Activated CD4-positive, alpha-beta memory T cell treated with anti-CD3 and anti-CD28 coated beads, Interleukin-2, amount 10 ng/mL, durations not matched to agents 7 days and 5 days (primary cell): Measurements from ENCODE around the gene ZMYM3. TPM values are rescaled to one million over a fixed set of nuclear protein-coding genes. Genes with fewer than 3 reads are reported as not detected.
A peak's percentile ranks its signal among the peaks of the same experiment; 100 is the strongest.
"Not testable (repeated sequence)": the region's sequence is repeated elsewhere in the genome, so short reads cannot be mapped to it uniquely, and the experiment has no call there.

ENCODE experiments used
- CTCF ChIA-PET: fragments of 350-600 bp; sonication (Branson Sonifier 250); formaldehyde crosslinking; loops from one replicate; lab custom pipeline; 2021; ENCODE audit warnings: antibody characterized with exemption, inconsistent platforms; lab: Charles Lee
- POLR2A ChIA-PET: fragments of 350-600 bp; sonication (Branson Sonifier 250); formaldehyde crosslinking; loops from one replicate; lab custom pipeline; 2021; ENCODE audit warnings: antibody characterized with exemption; lab: Charles Lee
- DNase-seq: peaks from one replicate; pipeline ENCODE4 v3.0.0-alpha.2; 2020
- H3K27ac Mint-ChIP-seq: one replicate; pipeline ENCODE4 v1.8.0; 2021; ENCODE audit warnings: mild to moderate bottlenecking, mixed read lengths
- H3K27me3 Mint-ChIP-seq: one replicate; pipeline ENCODE4 v1.8.0; 2021; ENCODE audit warnings: mixed read lengths
- H3K36me3 Mint-ChIP-seq: one replicate; pipeline ENCODE4 v1.8.0; 2021; ENCODE audit warnings: low read depth, mixed read lengths
- H3K4me1 Mint-ChIP-seq: one replicate; pipeline ENCODE4 v1.8.0; 2021; ENCODE audit warnings: mixed read lengths
- H3K4me3 Mint-ChIP-seq: one replicate; pipeline ENCODE4 v1.8.0; 2021; ENCODE audit warnings: mild to moderate bottlenecking, mixed read lengths
- H3K9me3 Mint-ChIP-seq: one replicate; pipeline ENCODE4 v1.8.0; 2021; ENCODE audit warnings: mixed read lengths
- total RNA-seq, 2 experiments: library from RNA; stranded (reverse); gene quantifications; one replicate each; pipeline ENCODE4 v1.2.3, GENCODE V29; 2021

Gene ZMYM3
- total RNA-seq, 2 experiments from 2014 or later: 21.5 to 22.2 TPM

DNA sequence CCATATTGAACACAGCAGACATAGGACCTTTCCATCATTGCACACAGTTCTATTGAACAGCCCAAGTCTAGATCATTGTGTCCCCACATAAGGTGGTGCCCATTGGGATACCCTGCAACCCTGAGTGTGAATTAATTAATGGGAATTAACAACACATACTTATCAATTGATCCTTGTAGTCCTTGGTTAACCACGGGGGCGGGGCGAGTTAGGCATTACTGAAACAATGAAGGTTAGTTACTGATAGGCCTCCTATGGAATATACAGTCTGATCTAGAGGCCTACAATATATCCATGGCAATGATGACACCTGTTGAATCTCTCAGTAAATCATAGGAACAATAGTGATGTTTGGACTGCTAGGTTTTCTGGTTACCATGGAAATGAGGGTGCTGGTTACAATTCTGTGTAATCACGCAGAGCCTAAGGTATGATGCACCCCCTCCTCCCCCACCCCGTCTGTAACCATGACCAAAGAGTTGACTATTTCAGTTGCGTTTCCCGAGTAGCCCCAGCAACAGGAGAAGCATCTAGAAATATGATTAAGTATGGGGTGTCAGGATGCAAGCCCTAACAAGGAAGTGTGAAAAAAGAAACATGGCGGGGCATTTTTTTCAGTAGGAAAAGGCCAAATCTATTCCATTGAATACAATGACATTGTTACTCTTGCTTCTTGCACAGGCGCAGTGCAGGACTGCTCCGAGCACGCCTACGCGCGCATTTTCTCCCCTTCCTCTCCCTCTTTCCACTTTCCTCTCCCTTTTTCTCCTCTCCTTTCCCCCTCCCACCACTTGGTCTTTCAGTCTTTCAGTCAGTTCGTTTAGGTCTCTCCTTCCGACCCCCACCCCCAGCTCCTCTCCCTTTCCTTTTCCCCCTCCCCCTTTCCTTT lies 28.8 kb upstream of the ZMYM3 start:
- H3K4me1 Mint-ChIP-seq: peaks cover 15% of the 10 kb centered on the region

DNA sequence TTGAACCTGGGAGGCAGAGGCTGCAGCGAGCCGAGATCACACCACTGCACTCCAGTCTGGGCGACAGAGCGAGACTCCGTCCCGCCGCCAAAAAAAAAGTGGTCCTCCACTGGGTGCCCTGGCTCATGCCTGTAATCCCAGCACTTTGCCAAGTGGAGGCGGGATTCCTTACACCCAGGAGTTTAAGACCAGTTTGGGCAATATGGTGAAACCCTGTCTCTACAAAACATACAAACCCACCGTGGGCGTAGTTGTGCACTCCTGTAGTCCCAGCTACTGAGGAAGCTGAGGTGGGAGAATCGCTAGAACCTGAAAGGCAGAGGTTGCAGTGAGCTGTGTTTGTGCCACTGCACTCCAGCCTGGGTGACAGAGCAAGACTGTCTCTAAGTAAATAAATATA lies 27.4 kb upstream of the ZMYM3 start:
- H3K27me3 Mint-ChIP-seq, DNase-seq, H3K27ac Mint-ChIP-seq, POLR2A ChIA-PET, H3K4me3 Mint-ChIP-seq, H3K9me3 Mint-ChIP-seq, CTCF ChIA-PET: not testable (repeated sequence)
- Mint-ChIP-seq H3K36me3 (peaks cover 17% of the 10 kb centered on the region), H3K4me1 (peaks cover 12% of the 10 kb centered on the region)

More for the DNA sequence above, 28.8 kb upstream of the ZMYM3 start:
- POLR2A ChIA-PET: interaction anchor here (0.7 to 2.4 kb wide), 21 partner anchors 10 to 1149 kb away, joined by 3 to 45 read pairs (median 4); partner anchors contain the start of genes CXorf65, IGBP1, IL2RG and MED12
- Mint-ChIP-seq H3K27me3 (peaks cover 4% of the 10 kb centered on the region), H3K9me3 (no peaks in the 10 kb centered on the region), H3K27ac (peak overlapping the region; percentile 99), H3K4me3 (peak overlapping the region; percentile 97), H3K36me3 (peaks cover 17% of the 10 kb centered on the region)
- CTCF ChIA-PET: interaction anchor here (0.8 to 1.9 kb wide), 11 partner anchors 9 to 826 kb away, joined by 3 to 11 read pairs (median 4); partner anchors contain the start of genes SNX12, TAF1 and ZMYM3
- peak; percentile 44 for DNase-seq

DNA sequence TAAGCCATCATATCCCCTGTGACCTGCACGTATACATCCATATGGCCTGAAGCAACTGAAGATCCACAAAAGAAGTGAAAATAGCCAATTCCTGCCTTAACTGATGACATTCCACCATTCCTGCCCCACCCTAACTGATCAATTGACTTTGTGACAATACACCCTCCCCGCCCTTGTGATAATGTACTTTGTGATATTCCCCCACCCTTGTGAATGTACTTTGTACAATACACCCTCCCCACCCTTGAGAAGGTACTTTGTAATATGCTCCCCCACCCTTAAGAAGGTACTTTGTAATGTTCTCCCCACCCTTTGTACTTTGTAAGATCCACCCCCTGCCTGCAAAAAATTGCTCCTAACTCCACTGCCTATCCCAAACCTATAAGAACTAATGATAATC lies 18.4 kb upstream of the ZMYM3 start:
- H3K9me3 Mint-ChIP-seq, H3K36me3 Mint-ChIP-seq, POLR2A ChIA-PET, H3K4me1 Mint-ChIP-seq, H3K4me3 Mint-ChIP-seq, CTCF ChIA-PET, H3K27me3 Mint-ChIP-seq, H3K27ac Mint-ChIP-seq, DNase-seq: not testable (repeated sequence)

DNA sequence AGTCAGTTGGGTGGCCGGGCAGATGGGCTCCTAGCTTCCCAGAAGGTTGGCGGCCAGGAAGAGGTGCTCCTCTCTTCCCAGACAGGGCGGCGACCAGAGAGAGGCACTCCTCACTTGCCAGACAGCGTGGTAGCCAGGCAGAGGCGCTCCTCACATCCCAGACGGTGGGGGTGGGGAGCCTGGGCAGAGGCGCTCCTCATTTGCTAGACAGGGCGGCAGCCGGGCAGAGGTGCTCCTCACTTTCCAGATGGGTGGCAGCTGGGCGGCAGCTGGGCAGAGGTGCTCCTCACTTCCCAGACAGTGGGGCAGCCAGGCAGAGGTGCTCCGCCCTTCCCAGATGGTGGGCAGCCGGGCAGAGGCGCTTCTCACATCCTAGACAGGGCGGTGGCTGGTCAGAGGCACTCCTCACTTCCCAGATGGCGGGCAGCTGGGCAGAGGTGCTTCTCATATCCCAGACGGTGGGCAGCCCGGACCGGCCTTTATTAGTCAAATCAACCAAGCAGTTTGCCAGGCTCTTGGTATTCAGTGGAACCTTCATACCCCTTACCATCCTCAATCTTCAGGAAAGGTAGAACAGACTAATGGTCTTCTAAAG lies 16.0 kb upstream of the ZMYM3 start:
- Mint-ChIP-seq H3K4me3 (no peak overlapping the region), H3K9me3 (no peaks in the 10 kb centered on the region), H3K4me1 (no peaks in the 10 kb centered on the region), H3K27ac (no peak overlapping the region), H3K27me3 (no peaks in the 10 kb centered on the region), H3K36me3 (no peaks in the 10 kb centered on the region)
- DNase-seq: no peak
- CTCF ChIA-PET: no interaction called here
- POLR2A ChIA-PET: no interaction called here

DNA sequence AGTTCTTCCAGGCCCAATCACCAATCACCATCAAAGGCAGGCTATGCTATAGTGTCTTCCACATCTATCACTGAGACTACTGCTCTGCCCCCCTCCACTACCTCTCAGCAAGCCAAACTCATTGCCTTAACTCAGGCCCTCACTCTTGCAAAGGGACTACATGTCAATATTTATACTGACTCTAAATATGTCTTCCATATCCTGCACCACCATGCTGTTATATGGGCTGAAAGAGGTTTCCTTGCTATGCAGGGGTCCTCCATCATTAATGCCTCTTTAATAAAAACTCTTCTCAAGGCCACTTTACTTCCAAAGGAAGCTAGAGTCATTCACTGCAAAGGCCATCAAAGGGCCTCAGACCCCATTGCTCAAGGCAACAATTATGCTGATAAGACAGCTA lies 14.7 kb upstream of the ZMYM3 start:
- H3K4me3 Mint-ChIP-seq, H3K27ac Mint-ChIP-seq, DNase-seq, H3K27me3 Mint-ChIP-seq, H3K9me3 Mint-ChIP-seq, POLR2A ChIA-PET, H3K4me1 Mint-ChIP-seq, H3K36me3 Mint-ChIP-seq, CTCF ChIA-PET: not testable (repeated sequence)

DNA sequence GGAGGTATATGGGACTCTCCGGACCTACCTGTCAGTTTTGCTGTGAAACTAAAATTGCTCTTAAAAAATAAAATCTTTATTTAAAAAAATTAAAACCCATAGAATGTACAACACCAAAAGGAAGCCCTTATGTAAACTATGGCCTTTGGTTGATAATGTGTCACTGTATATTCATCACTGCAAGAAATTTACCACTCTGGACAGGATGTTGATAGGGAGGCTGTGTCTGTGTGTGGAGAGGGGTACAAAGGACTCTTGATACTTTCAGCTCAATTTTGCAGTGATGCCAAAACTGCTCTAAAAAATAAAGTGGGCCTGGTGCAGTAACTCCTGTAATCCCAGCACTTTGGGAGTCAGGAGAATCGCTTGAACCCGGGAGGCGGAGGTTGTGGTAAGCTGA lies 2.9 kb upstream of the ZMYM3 start:
- POLR2A ChIA-PET: interaction anchor here (3.7 kb wide), 1 partner anchor 109 kb away, joined by 28 read pairs; the partner anchor contains the start of gene TAF1
- Mint-ChIP-seq H3K27ac (no peak overlapping the region), H3K4me1 (peaks cover 22% of the 10 kb centered on the region), H3K36me3 (no peaks in the 10 kb centered on the region), H3K27me3 (no peaks in the 10 kb centered on the region), H3K4me3 (no peak overlapping the region), H3K9me3 (no peaks in the 10 kb centered on the region)
- no peak for DNase-seq
- CTCF ChIA-PET: no interaction called here

DNA sequence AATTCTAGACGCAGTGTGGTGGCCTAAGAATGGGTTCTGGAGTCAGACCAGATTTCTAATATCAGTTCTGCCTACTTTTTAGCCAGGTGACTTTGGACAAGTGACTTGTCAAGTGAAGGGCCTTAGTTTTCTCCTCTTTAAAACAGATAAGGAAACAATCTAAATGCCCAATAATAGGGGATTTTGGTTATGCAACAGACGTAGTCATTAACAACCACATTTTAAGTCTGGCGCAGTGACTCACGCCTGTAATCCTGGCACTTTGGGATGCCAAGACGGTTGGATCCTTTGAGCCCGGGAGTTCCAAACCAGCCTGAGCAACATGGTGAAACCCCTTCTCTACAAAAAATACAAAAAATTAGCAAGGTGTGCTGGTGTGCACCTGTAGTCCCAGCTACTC lies 2.1 kb upstream of the ZMYM3 start:
- Mint-ChIP-seq H3K9me3 (no peaks in the 10 kb centered on the region), H3K27me3 (no peaks in the 10 kb centered on the region), H3K4me1 (peaks cover 30% of the 10 kb centered on the region), H3K27ac (no peak overlapping the region), H3K36me3 (peaks cover under 1% of the 10 kb centered on the region), H3K4me3 (peak overlapping the region; percentile 89)
- no peak for DNase-seq
- CTCF ChIA-PET: interaction anchor here (1.4 kb wide), 1 partner anchor 74 kb away, joined by 3 read pairs; no protein-coding TSS in a partner anchor
- POLR2A ChIA-PET: interaction anchor here (3.1 to 3.7 kb wide), 2 partner anchors 28 to 110 kb away, joined by 21 to 28 read pairs; partner anchors contain the start of genes NONO and TAF1

DNA sequence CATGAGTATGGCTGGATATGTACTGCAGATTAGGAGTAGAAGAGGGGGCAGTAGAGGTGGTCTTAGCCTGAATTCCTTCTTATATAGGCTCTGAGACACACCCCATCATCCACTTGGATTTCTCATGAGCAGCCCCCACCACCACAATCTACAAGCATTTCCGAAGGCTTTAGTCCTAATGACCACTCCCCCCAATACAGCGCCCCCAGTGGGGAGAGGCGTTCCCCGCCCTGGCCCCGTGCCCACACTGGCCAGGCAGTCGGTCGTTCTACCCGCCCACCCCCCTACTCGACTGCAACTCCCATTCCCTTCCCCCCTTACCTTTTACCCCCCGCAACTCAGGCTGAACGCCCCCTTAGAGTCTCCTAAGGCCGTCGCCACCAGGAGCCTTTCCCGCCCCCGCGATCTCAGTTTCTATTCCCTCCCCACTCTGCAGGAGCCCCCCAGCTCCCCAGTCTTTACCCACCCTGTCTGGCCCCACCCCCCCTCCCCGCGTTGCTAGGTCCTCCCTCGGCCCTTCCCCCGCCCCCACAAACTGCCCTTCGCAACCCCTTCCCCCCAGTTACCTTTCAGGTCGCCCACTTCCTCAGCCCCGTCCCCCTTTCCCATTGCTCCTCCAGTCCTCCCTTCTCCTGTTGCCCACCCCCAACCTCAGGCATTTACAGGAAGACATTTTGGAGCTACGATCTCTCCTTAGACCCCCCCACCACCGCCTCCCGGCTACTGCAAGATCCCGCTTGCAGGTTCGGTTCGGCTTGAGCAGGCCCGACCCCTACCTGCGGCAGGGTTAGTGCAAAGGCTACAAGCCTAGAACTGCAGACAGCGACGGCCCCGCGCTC lies 468 bp downstream of the ZMYM3 start:
- peak; percentile 44 for DNase-seq
- Mint-ChIP-seq H3K27me3 (no peaks in the 10 kb centered on the region), H3K27ac (peak overlapping the region; percentile 75), H3K4me3 (peak overlapping the region; percentile 89), H3K36me3 (peaks cover 13% of the 10 kb centered on the region), H3K9me3 (no peaks in the 10 kb centered on the region), H3K4me1 (peaks cover 33% of the 10 kb centered on the region)
- ChIA-PET POLR2A (interaction anchor here (1.0 to 3.7 kb wide), 7 partner anchors 30 to 281 kb away, joined by 3 to 28 read pairs (median 4); partner anchors contain the start of genes NONO, OGT, SNX12 and TAF1), CTCF (interaction anchor here (1.1 to 1.2 kb wide), 2 partner anchors 30 to 112 kb away, joined by 4 to 5 read pairs; partner anchors contain the start of genes NONO and TAF1)

DNA sequence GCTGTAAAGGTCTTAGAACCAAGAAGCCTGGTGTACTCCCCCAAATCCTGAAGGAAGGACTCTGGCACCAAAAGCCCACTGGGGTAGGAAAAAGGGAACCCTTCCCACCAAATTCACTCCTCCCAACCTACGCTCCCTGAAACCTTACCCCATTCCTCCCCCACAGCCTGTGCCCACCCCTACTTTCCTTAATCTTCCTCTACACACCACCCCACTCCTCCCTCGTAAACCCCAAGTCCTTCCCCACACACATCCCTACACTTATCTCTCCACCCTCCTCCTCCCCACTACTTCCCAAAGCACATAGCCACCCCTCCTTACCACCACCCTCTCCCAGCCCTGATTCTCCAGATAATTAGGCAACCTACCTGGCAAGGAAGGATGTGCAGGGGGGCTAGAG lies 1.7 kb downstream of the ZMYM3 start:
- H3K9me3 Mint-ChIP-seq: no peaks in the 10 kb centered on the region
- no peaks in the 10 kb centered on the region for H3K27me3 Mint-ChIP-seq
- peaks cover 13% of the 10 kb centered on the region for H3K36me3 Mint-ChIP-seq
- no peak for DNase-seq
- CTCF ChIA-PET: no interaction called here
- peak overlapping the region; percentile 21 for H3K4me3 Mint-ChIP-seq
- H3K4me1 Mint-ChIP-seq: peaks cover 33% of the 10 kb centered on the region
- POLR2A ChIA-PET: interaction anchor here (1.4 kb wide), 1 partner anchor 31 kb away, joined by 4 read pairs; the partner anchor contains the start of gene NONO
- H3K27ac Mint-ChIP-seq: no peak overlapping the region

DNA sequence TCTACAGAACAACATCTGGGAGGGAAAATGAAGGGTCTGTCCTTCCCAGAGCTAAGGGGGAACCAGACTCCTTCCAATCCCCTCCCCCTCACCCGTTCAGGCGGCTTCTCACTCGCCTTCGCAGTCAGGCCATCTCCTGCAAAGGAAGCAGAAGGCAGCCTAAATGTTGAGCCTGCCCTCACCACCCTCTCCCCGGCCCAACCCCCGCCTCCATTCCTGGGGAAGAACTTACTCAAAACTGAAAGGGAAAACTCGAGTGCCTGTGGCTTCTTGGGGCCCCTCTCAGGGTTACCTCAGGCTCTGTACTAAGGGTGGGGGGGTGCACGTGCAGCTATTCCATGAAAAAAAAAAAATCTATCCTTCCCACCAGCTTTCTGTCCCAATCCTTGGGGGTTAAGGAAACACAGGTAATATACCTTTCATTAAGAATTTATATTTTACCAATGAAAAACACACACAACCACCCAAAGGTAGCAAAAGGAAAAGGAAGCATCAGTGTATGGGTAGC lies 2.4 kb downstream of the ZMYM3 start:
- Mint-ChIP-seq H3K4me3 (peak overlapping the region; percentile 21), H3K4me1 (peaks cover 33% of the 10 kb centered on the region), H3K27ac (peak overlapping the region; percentile 16), H3K36me3 (peaks cover 19% of the 10 kb centered on the region), H3K27me3 (no peaks in the 10 kb centered on the region), H3K9me3 (no peaks in the 10 kb centered on the region)
- ChIA-PET POLR2A (interaction anchor here (1.1 to 1.4 kb wide), 2 partner anchors 32 kb away, joined by 3 to 4 read pairs; partner anchors contain the start of gene NONO), CTCF (no interaction called here)
- DNase-seq: peak; percentile 16

DNA sequence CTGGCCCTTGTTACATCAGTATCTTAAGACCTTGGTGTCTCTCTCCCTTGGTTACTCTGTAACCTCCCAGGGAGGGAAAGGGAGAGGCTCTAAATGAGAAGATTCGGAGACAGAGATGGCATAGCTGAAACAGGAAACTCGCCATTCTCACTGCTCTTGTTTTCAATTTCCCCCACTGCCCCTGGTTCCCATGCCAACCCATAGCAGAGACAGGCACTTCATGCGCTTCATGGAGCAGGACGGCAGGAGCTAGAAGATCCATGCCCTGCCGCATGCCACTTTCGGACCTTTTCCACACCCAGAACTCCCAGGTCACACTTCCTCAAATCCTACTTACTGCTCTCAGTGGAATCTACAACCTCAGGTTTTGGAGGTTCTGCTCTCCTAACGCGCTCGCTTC lies 3.1 kb downstream of the ZMYM3 start:
- Mint-ChIP-seq H3K9me3 (no peaks in the 10 kb centered on the region), H3K4me3 (no peak overlapping the region), H3K36me3 (peaks cover 20% of the 10 kb centered on the region), H3K27ac (no peak overlapping the region), H3K27me3 (no peaks in the 10 kb centered on the region), H3K4me1 (peaks cover 32% of the 10 kb centered on the region)
- DNase-seq: no peak
- ChIA-PET POLR2A (interaction anchor here (1.1 kb wide), 1 partner anchor 33 kb away, joined by 3 read pairs; the partner anchor contains the start of gene NONO), CTCF (no interaction called here)

DNA sequence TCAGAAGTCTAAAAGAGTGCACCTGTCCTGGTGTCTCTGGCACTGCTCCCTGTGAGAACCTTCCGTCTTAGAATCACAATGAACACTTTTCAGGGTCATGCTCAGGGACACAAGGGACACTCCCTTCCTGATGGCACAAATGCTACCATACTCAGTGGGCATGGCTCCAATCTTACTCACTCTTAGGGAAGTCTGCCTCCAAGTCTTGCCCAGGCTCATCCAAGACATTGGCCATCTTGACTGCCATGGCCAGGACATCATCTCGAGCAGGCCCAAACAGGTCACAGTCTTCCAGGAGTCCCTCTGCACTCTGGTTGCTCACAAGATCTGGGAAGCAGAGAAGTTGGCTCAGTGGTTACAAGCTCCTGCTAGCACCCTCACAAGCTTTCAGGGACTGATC lies 8.8 kb downstream of the ZMYM3 start:
- no peak overlapping the region for H3K4me3 Mint-ChIP-seq
- ChIA-PET CTCF (no interaction called here), POLR2A (no interaction called here)
- peaks cover 51% of the 10 kb centered on the region for H3K36me3 Mint-ChIP-seq
- DNase-seq: no peak
- no peak overlapping the region for H3K27ac Mint-ChIP-seq
- H3K27me3 Mint-ChIP-seq: no peaks in the 10 kb centered on the region
- no peaks in the 10 kb centered on the region for H3K4me1 Mint-ChIP-seq
- H3K9me3 Mint-ChIP-seq: no peaks in the 10 kb centered on the region
